ENCODE measurements around the gene ATF3.

Gene ATF3

GRCh38 chr1:212624976-212625501 lies 16.5 kb downstream of the ATF3 start:
- TF ChIP-seq EZH2phosphoT487 (IDR thresholded peaks at IDR 0.05; ENCODE audit: borderline replicate concordance, low read length) (no peak), CTCF (IDR thresholded peaks at IDR 0.05; ENCODE audit: low read depth, low read length, poor library complexity, severe bottlenecking) (no peak)
- H4K20me1 ChIP-seq (ENCODE audit: control insufficient read depth, insufficient read depth, low read depth, low read length): no peaks in the 10 kb centered on the region

GRCh38 chr1:212625781-212626450 lies 17.4 kb downstream of the ATF3 start:
- no peak overlapping the region for H3K4me3 ChIP-seq (ENCODE audit: low read length)
- TF ChIP-seq CTCF (IDR thresholded peaks at IDR 0.05; ENCODE audit: low read depth, low read length, poor library complexity, severe bottlenecking) (no peak), EZH2phosphoT487 (IDR thresholded peaks at IDR 0.05; ENCODE audit: borderline replicate concordance, low read length) (no peak)
- peaks cover 30% of the 10 kb centered on the region for H3K27me3 ChIP-seq (ENCODE audit: control insufficient read depth, low read length)

More at GRCh38 chr1:212624976-212625501, 16.5 kb downstream of the ATF3 start:
- Histone ChIP-seq H3K9me2 (replicated peaks; ENCODE audit: control insufficient read depth, low read length) (no peaks in the 10 kb centered on the region), H3K4me3 (ENCODE audit: low read length) (no peak overlapping the region), H3K4me2 (ENCODE audit: low read length) (no peak overlapping the region), H3K4me1 (ENCODE audit: control insufficient read depth, low read length) (no peaks in the 10 kb centered on the region), H3F3A (ENCODE audit: control insufficient read depth, insufficient read depth) (no peaks in the 10 kb centered on the region), H3K9me3 (ENCODE audit: control insufficient read depth, insufficient read depth, low read length) (no peaks in the 10 kb centered on the region), H3K27ac (ENCODE audit: low read depth, low read length) (no peak overlapping the region), H3K27me3 (ENCODE audit: control insufficient read depth, low read length) (peaks cover 31% of the 10 kb centered on the region), H3K79me2 (ENCODE audit: control insufficient read depth, low read length) (no peaks in the 10 kb centered on the region), H3K36me3 (ENCODE audit: control insufficient read depth, low read length) (no peaks in the 10 kb centered on the region)

GRCh38 chr1:212628046-212628445 lies 19.5 kb downstream of the ATF3 start:
- H3K27me3 ChIP-seq (ENCODE audit: control insufficient read depth, low read length): peaks cover 22% of the 10 kb centered on the region
- H3K4me2 ChIP-seq (ENCODE audit: low read length): no peak overlapping the region
- H3K36me3 ChIP-seq (ENCODE audit: control insufficient read depth, low read length): no peaks in the 10 kb centered on the region
- no peak overlapping the region for H3K4me3 ChIP-seq (ENCODE audit: low read length)
- no peaks in the 10 kb centered on the region for H3F3A ChIP-seq (ENCODE audit: control insufficient read depth, insufficient read depth)
- H4K20me1 ChIP-seq (ENCODE audit: control insufficient read depth, insufficient read depth, low read depth, low read length): no peaks in the 10 kb centered on the region
- H3K9me2 ChIP-seq (replicated peaks; ENCODE audit: control insufficient read depth, low read length): no peaks in the 10 kb centered on the region
- TF ChIP-seq CTCF (IDR thresholded peaks at IDR 0.05; ENCODE audit: low read depth, low read length, poor library complexity, severe bottlenecking): no peak
- no peaks in the 10 kb centered on the region for H3K4me1 ChIP-seq (ENCODE audit: control insufficient read depth, low read length)
- H3K79me2 ChIP-seq (ENCODE audit: control insufficient read depth, low read length): no peaks in the 10 kb centered on the region
- H3K9me3 ChIP-seq (ENCODE audit: control insufficient read depth, insufficient read depth, low read length): no peaks in the 10 kb centered on the region
- no peak overlapping the region for H3K27ac ChIP-seq (ENCODE audit: low read depth, low read length)

More at GRCh38 chr1:212625781-212626450, 17.4 kb downstream of the ATF3 start:
- Histone ChIP-seq H3K9me2 (replicated peaks; ENCODE audit: control insufficient read depth, low read length) (no peaks in the 10 kb centered on the region), H3K4me2 (ENCODE audit: low read length) (no peak overlapping the region), H3F3A (ENCODE audit: control insufficient read depth, insufficient read depth) (no peaks in the 10 kb centered on the region), H3K4me1 (ENCODE audit: control insufficient read depth, low read length) (no peaks in the 10 kb centered on the region), H3K9me3 (ENCODE audit: control insufficient read depth, insufficient read depth, low read length) (no peaks in the 10 kb centered on the region), H3K79me2 (ENCODE audit: control insufficient read depth, low read length) (no peaks in the 10 kb centered on the region), H3K36me3 (ENCODE audit: control insufficient read depth, low read length) (no peaks in the 10 kb centered on the region), H3K27ac (ENCODE audit: low read depth, low read length) (no peak overlapping the region), H4K20me1 (ENCODE audit: control insufficient read depth, insufficient read depth, low read depth, low read length) (no peaks in the 10 kb centered on the region)
